Thoracic aorta (tissue), 2 donors: ENCODE measurements around the gene SLC35G3. TPM values are rescaled to one million over a fixed set of nuclear protein-coding genes. Genes with fewer than 3 reads are reported as not detected.
"Not testable (repeated sequence)": the region's sequence is repeated elsewhere in the genome, so short reads cannot be mapped to it uniquely, and the experiment has no call there.

Source experiments
- ATAC-seq: fragments of 150-250 bp; one replicate; pipeline ENCODE4 v1.8.0; 2017; ENCODE audit warnings: low read depth; ENCODE audit not compliant: insufficient number of reproducible peaks, low FRiP score
- DNase-seq: peaks from one replicate; pipeline ENCODE4 v3.0.0-alpha.2; 2020; ENCODE audit warnings: low spot score
- H3K27ac ChIP-seq, 2 donors: fragments of 200-600 bp; sonication (generic); 1 replicate in 1 of 2; 2 replicates in 1 of 2; pipeline ENCODE4 v1.5.1; 2016; ENCODE audit warnings: mild to moderate bottlenecking in 2 of 2, moderate library complexity in 2 of 2
- H3K27me3 ChIP-seq: fragments of 200-600 bp; sonication (generic); replicated peaks from 2 replicates; pipeline ENCODE4 v1.6.0; 2016; ENCODE audit warnings: mild to moderate bottlenecking; ENCODE audit not compliant: insufficient read depth
- H3K36me3 ChIP-seq: fragments of 200-600 bp; sonication (generic); one replicate; pipeline ENCODE4 v1.5.1; 2016
- H3K4me1 ChIP-seq, 2 donors: fragments of 200-600 bp; sonication (generic); 1 replicate in 1 of 2; 2 replicates in 1 of 2; pipeline versions ENCODE4 v1.5.1 to v1.6.0; 2016; ENCODE audit warnings: low read depth in 2 of 2, mild to moderate bottlenecking in 1 of 2; ENCODE audit not compliant: control insufficient read depth in 1 of 2
- H3K4me3 ChIP-seq: fragments of 200-600 bp; sonication (generic); 2 replicates; pipeline ENCODE4 v1.5.1; 2016; ENCODE audit warnings: mild to moderate bottlenecking
- H3K9me3 ChIP-seq: fragments of 200-600 bp; sonication (generic); 2 replicates; pipeline ENCODE4 v1.5.1; 2016
- CTCF ChIP-seq: fragments of 200-600 bp; sonication (generic); IDR thresholded peaks from one replicate; pipeline ENCODE4 v1.5.1; 2019; ENCODE audit warnings: antibody characterized with exemption
- total RNA-seq, 2 donors: library from RNA; depleted of rRNA; stranded (reverse); fragments of >200 nt; gene quantifications; one replicate each; pipeline versions ENCODE4 v1.1.0 to v1.2.3, GENCODE V29; 2016

The SLC35G3 gene
- not detected for total RNA-seq

- H3K4me1 ChIP-seq, H3K9me3 ChIP-seq, H3K4me3 ChIP-seq, H3K27ac ChIP-seq, DNase-seq, ATAC-seq, H3K36me3 ChIP-seq, H3K27me3 ChIP-seq: not testable (repeated sequence)
These were observed at the start of gene SLC35G3 for GRCh38 chr17:35194001-35194400. SLC35G3 (minus strand) TSS chr17:35194393; CDS start chr17:35194307, 86 bp downstream.

GRCh38 chr17:35243561-35244340 lies 49.6 kb upstream of the SLC35G3 start:
- TF ChIP-seq CTCF = no peak
- Histone ChIP-seq H3K27me3 (no peaks in the 10 kb centered on the region), H3K36me3 (no peaks in the 10 kb centered on the region), H3K4me3 (peak overlapping the region; percentile 94), H3K27ac (peak overlapping the region; percentile 94 to 96), H3K9me3 (no peaks in the 10 kb centered on the region), H3K4me1 (peaks cover 8 to 31% of the 10 kb centered on the region in 2 donors)
- ATAC-seq (peak; percentile 59), DNase-seq (peak; percentile 13)

GRCh38 chr17:35242805-35243560 lies 48.8 kb upstream of the SLC35G3 start, which contains the start of gene SLFN5:
SLFN5 (plus strand) TSS chr17:35243072; CDS start chr17:35258691, 15,619 bp downstream.
- no peaks in the 10 kb centered on the region for H3K36me3 ChIP-seq
- H3K27ac ChIP-seq = peak within 1 kb of the TSS; percentile 94 to 96
- H3K4me3 ChIP-seq = peak within 1 kb of the TSS; percentile 94
- no peaks in the 10 kb centered on the region for H3K27me3 ChIP-seq
- peaks cover 8 to 31% of the 10 kb centered on the region in 2 donors for H3K4me1 ChIP-seq
- no peak for TF ChIP-seq CTCF
- peak; percentile 83 for ATAC-seq
- peak; percentile 80 for DNase-seq
- H3K9me3 ChIP-seq = no peaks in the 10 kb centered on the region

- Histone ChIP-seq H3K4me3 (peak overlapping the region; percentile 94), H3K27me3 (no peaks in the 10 kb centered on the region), H3K4me1 (peaks cover 8 to 31% of the 10 kb centered on the region in 2 donors), H3K27ac (peak overlapping the region; percentile 94 to 96), H3K36me3 (no peaks in the 10 kb centered on the region), H3K9me3 (no peaks in the 10 kb centered on the region)
- no peak for DNase-seq
- TF ChIP-seq CTCF = peak; percentile 25
- ATAC-seq = no peak
These were observed 48.1 kb upstream of the SLC35G3 start for GRCh38 chr17:35242158-35242804.

- Histone ChIP-seq H3K4me1 (peaks cover 8 to 31% of the 10 kb centered on the region in 2 donors), H3K36me3 (no peaks in the 10 kb centered on the region), H3K27me3 (no peaks in the 10 kb centered on the region), H3K9me3 (no peaks in the 10 kb centered on the region), H3K27ac (no peak overlapping the region), H3K4me3 (peak overlapping the region; percentile 94)
- TF ChIP-seq CTCF = no peak
- DNase-seq (no peak), ATAC-seq (no peak)
These were observed 47.3 kb upstream of the SLC35G3 start for GRCh38 chr17:35241520-35241919.
